Hematopoietic multipotent progenitor cell treated with erythropoietin and hydrocortisone succinate and interleukin-3 and kit ligand, for 6 days (in vitro differentiated cells): ENCODE measurements around the gene DUSP16.
"Not testable (repeated sequence)": the region's sequence is repeated elsewhere in the genome, so short reads cannot be mapped to it uniquely, and the experiment has no call there.

ENCODE experiments used
- DNase-seq: peaks from one replicate; pipeline ENCODE4 v3.0.0-alpha.2; 2015

DUSP16 gene

GRCh38 chr12:12562585-12563261, at the start of gene DUSP16:
DUSP16 (minus strand) TSS chr12:12562863; CDS start chr12:12521098, 41,765 bp downstream.
- DNase-seq = peak; percentile 84

GRCh38 chr12:12612358-12612757, 49.7 kb upstream of the DUSP16 start:
- peak; percentile 69 for DNase-seq

GRCh38 chr12:12611512-12612306, 49.0 kb upstream of the DUSP16 start, which contains the start of gene CREBL2:
CREBL2 (plus strand) TSS chr12:12611876; CDS start chr12:12612173, 297 bp downstream.
- peak; percentile 98 for DNase-seq

- DNase-seq = no peak
These were observed 48.0 kb upstream of the DUSP16 start for GRCh38 chr12:12610711-12611110.

GRCh38 chr12:12609692-12610091, 47.0 kb upstream of the DUSP16 start:
- DNase-seq = no peak

- peak; percentile 19 for DNase-seq
These were observed 45.9 kb upstream of the DUSP16 start for GRCh38 chr12:12608557-12608957.

- no peak for DNase-seq
These were observed 44.3 kb upstream of the DUSP16 start for GRCh38 chr12:12606781-12607589.

GRCh38 chr12:12604740-12605139, 42.1 kb upstream of the DUSP16 start:
- DNase-seq = no peak

GRCh38 chr12:12600659-12601058, 38.0 kb upstream of the DUSP16 start:
- no peak for DNase-seq

- DNase-seq = no peak
These were observed 37.3 kb upstream of the DUSP16 start for GRCh38 chr12:12599750-12600643.

- no peak for DNase-seq
These were observed 36.2 kb upstream of the DUSP16 start for GRCh38 chr12:12598864-12599263.

GRCh38 chr12:12596598-12596997, 33.9 kb upstream of the DUSP16 start:
- DNase-seq = not testable (repeated sequence)

- not testable (repeated sequence) for DNase-seq
These were observed 33.3 kb upstream of the DUSP16 start for GRCh38 chr12:12595929-12596328.

- DNase-seq = no peak
These were observed 30.3 kb upstream of the DUSP16 start for GRCh38 chr12:12592930-12593329.

GRCh38 chr12:12590961-12591360, 28.3 kb upstream of the DUSP16 start:
- no peak for DNase-seq

GRCh38 chr12:12588436-12588835, 25.8 kb upstream of the DUSP16 start:
- not testable (repeated sequence) for DNase-seq

GRCh38 chr12:12587878-12588277, 25.2 kb upstream of the DUSP16 start:
- DNase-seq = no peak

GRCh38 chr12:12586879-12587675, 24.4 kb upstream of the DUSP16 start:
- DNase-seq = no peak

- no peak for DNase-seq
These were observed 22.6 kb upstream of the DUSP16 start for GRCh38 chr12:12585115-12585863.

GRCh38 chr12:12583510-12584178, 21.0 kb upstream of the DUSP16 start:
- no peak for DNase-seq
